Endothelial cell of umbilical vein (primary cell): ENCODE results near the gene C3orf70. TPM values are rescaled to one million over a fixed set of nuclear protein-coding genes. Genes with fewer than 3 reads are reported as not detected.

Experiments
- BruUV-seq: library from RNA; stranded (reverse); fragments of 400-500 nt; replicated peaks from 2 replicates; lab custom pipeline; 2021; lab: Mats Ljungman, UMichigan
- CTCF ChIA-PET: fragments of 300-600, 350-600 bp; sonication (Branson Sonifier 250); formaldehyde crosslinking; loops from one replicate; lab custom pipeline; 2021; ENCODE audit warnings: antibody characterized with exemption, inconsistent platforms; lab: Charles Lee
- POLR2A ChIA-PET: fragments of 300-600, 350-600 bp; sonication (Branson Sonifier 250); formaldehyde crosslinking; loops from one replicate; lab custom pipeline; 2021; ENCODE audit warnings: antibody characterized with exemption, inconsistent platforms; lab: Charles Lee
- DNase-seq: peaks from one replicate; pipeline ENCODE4 v3.0.0-alpha.2; 2011; ENCODE audit warnings: low read depth, low spot score
- FAIRE-seq: peaks from 2 replicates; lab custom pipeline; 2011; peaks lifted over from hg19 to GRCh38; lab: Jason Lieb, UNC
- H2AFZ ChIP-seq: 2 replicates; pipeline ENCODE4 v1.6.0; 2012; ENCODE audit warnings: low read depth, low read length, control low read depth, inconsistent platforms
- H3K27ac ChIP-seq: 2 replicates; pipeline ENCODE4 v1.5.1; 2011; ENCODE audit warnings: low read depth, mild to moderate bottlenecking, control low read depth, low read length, moderate library complexity; ENCODE audit not compliant: insufficient read depth
- H3K27me3 ChIP-seq, 2 experiments: 2 replicates each; pipeline versions ENCODE4 v1.6.0 to v1.6.1; 2011; ENCODE audit warnings: low read length in 2 of 2, mixed read lengths in 1 of 2; ENCODE audit not compliant: control insufficient read depth in 2 of 2, insufficient read depth in 2 of 2
- H3K36me3 ChIP-seq, 2 experiments: 2 replicates in 1 of 2; 3 replicates in 1 of 2; pipeline ENCODE4 v1.5.1; 2011; ENCODE audit warnings: low read length in 2 of 2, mild to moderate bottlenecking in 1 of 2, moderate library complexity in 1 of 2; ENCODE audit not compliant: control insufficient read depth in 2 of 2, insufficient read depth in 2 of 2; ENCODE audit errors: extremely low read depth in 1 of 2
- H3K4me1 ChIP-seq: 3 replicates; pipeline ENCODE4 v1.5.1; 2011; ENCODE audit warnings: mild to moderate bottlenecking, low read length; ENCODE audit not compliant: control insufficient read depth, insufficient read depth; ENCODE audit errors: extremely low read depth
- H3K4me2 ChIP-seq: 2 replicates; pipeline ENCODE4 v1.6.1; 2011; ENCODE audit warnings: low read length, control low read depth, mixed read lengths; ENCODE audit not compliant: insufficient read depth
- H3K4me3 ChIP-seq, 3 experiments: fragments of 200-600 bp in 1 of 3; sonication (generic), shearing (Covaris generic) in 1 of 3; replicated peaks in 1 of 3; 2 replicates each; pipeline ENCODE4 v1.5.1; 2011 to 2016; ENCODE audit warnings: control low read depth in 3 of 3, low read length in 3 of 3, mild to moderate bottlenecking in 2 of 3, inconsistent platforms in 1 of 3, low read depth in 1 of 3, moderate library complexity in 1 of 3; ENCODE audit not compliant: insufficient read depth in 1 of 3
- H3K79me2 ChIP-seq: 2 replicates; pipeline ENCODE4 v1.6.0; 2012; ENCODE audit warnings: low read length, inconsistent platforms; ENCODE audit not compliant: control insufficient read depth, insufficient read depth
- H3K9ac ChIP-seq: replicated peaks from 2 replicates; pipeline ENCODE3; 2011; ENCODE audit warnings: low read length, control low read depth; ENCODE audit not compliant: insufficient read depth; ENCODE audit errors: extremely low read depth
- H3K9me1 ChIP-seq: replicated peaks from 3 replicates; pipeline ENCODE4 v1.6.0; 2011; ENCODE audit warnings: mild to moderate bottlenecking, low read length; ENCODE audit not compliant: control insufficient read depth, insufficient read depth; ENCODE audit errors: extremely low read depth
- H3K9me3 ChIP-seq: replicated peaks from 2 replicates; pipeline ENCODE4 v1.5.1; 2012; ENCODE audit warnings: low read length, inconsistent platforms; ENCODE audit not compliant: control insufficient read depth, insufficient read depth
- H4K20me1 ChIP-seq: replicated peaks from 2 replicates; pipeline ENCODE3; 2011; ENCODE audit warnings: mild to moderate bottlenecking, low read length; ENCODE audit not compliant: control insufficient read depth, insufficient read depth; ENCODE audit errors: extremely low read depth
- CTCF ChIP-seq, 2 donors: IDR thresholded peaks; 1 replicate in 1 of 2; 2 replicates in 1 of 2; pipeline ENCODE4 v1.5.1; 2011; ENCODE audit warnings: low read length in 2 of 2, mild to moderate bottlenecking in 2 of 2, moderate library complexity in 2 of 2, control low read depth in 1 of 2, inconsistent platforms in 1 of 2, low read depth in 1 of 2; ENCODE audit not compliant: insufficient read depth in 1 of 2; ENCODE audit errors: extremely low read depth in 1 of 2
- EZH2 ChIP-seq: IDR thresholded peaks from 2 replicates; pipeline ENCODE4 v1.6.1; 2012; ENCODE audit warnings: borderline replicate concordance, low read depth, mild to moderate bottlenecking, moderate library complexity, low read length, inconsistent platforms; ENCODE audit not compliant: severe bottlenecking
- FOS ChIP-seq: IDR thresholded peaks from 2 replicates; pipeline ENCODE4 v1.6.1; 2011; ENCODE audit warnings: mild to moderate bottlenecking, low read length, moderate library complexity, borderline replicate concordance; ENCODE audit not compliant: insufficient read depth
- GATA2 ChIP-seq: IDR thresholded peaks from 2 replicates; pipeline ENCODE4 v1.7.0; 2011; ENCODE audit warnings: low read depth, mild to moderate bottlenecking, moderate library complexity, mixed read lengths, low read length; ENCODE audit not compliant: insufficient read length, insufficient read depth
- JUN ChIP-seq: IDR thresholded peaks from 2 replicates; pipeline ENCODE4 v1.6.1; 2011; ENCODE audit warnings: borderline replicate concordance, low read depth; ENCODE audit not compliant: insufficient read length, insufficient read depth
- MAX ChIP-seq: IDR thresholded peaks from 2 replicates; pipeline ENCODE4 v1.6.1; 2011; ENCODE audit not compliant: insufficient read depth, insufficient read length
- MYC ChIP-seq: IDR thresholded peaks from one replicate; pipeline ENCODE4 v1.6.1; 2011; ENCODE audit warnings: mild to moderate bottlenecking, low read depth, low read length
- POLR2A ChIP-seq: IDR thresholded peaks from 2 replicates; pipeline ENCODE4 v1.6.1; 2012; ENCODE audit warnings: low read depth, mild to moderate bottlenecking, control low read depth, low read length
- POLR2AphosphoS5 ChIP-seq: IDR thresholded peaks from 2 replicates; pipeline ENCODE4 v1.6.1; 2012; ENCODE audit warnings: low read depth, mild to moderate bottlenecking, control low read depth, low read length, moderate library complexity; ENCODE audit not compliant: insufficient read depth
- dilution Hi-C: fragments of 300-500 bp; cut with MboI; formaldehyde crosslinking; loops from one replicate; pipeline ENCODE4 v1.15.0; 2019; ENCODE audit warnings: low sequenced_read_pairs; ENCODE audit not compliant: extremely low pct_ligation_motif_present
- intact Hi-C: fragments of 100-400 bp; cut with micrococcal nuclease; formaldehyde crosslinking; loops from one replicate; pipeline ENCODE4 v1.10.0; 2022
- polyA plus RNA-seq, 4 experiments: library from polyadenylated mRNA; depleted of rRNA in 3 of 4; stranded (reverse) in 3 of 4; unstranded in 1 of 4; fragments of >200 nt; gene quantifications; 2 replicates each; pipeline versions ENCODE4 v1.2.1 to v1.2.3, GENCODE V29; 2011 to 2012; ENCODE audit warnings: missing spikeins in 1 of 4
- total RNA-seq: library from RNA; stranded (reverse); gene quantifications from 2 replicates; pipeline ENCODE4 v1.2.3, GENCODE V29; 2021

Gene C3orf70
- total and polyA plus RNA-seq, 2 donors (not counting 3 experiments of a cell fraction or from before 2014, with no cell fraction given), result 0.08 to 0.20 TPM

GRCh38 chr3:185059766-185060165 is 93.1 kb downstream of the C3orf70 start:
- Histone ChIP-seq H3K4me1 (peaks cover 3% of the 10 kb centered on the region), H3K27ac (no peak overlapping the region), H3K9ac (no peak overlapping the region), H3K9me1 (no peaks in the 10 kb centered on the region), H3K9me3 (no peaks in the 10 kb centered on the region), H3K79me2 (no peaks in the 10 kb centered on the region), H2AFZ (no peak overlapping the region), H4K20me1 (no peaks in the 10 kb centered on the region), H3K36me3 (no peaks in the 10 kb centered on the region), H3K4me2 (no peak overlapping the region), H3K4me3 (no peak overlapping the region), H3K27me3 (no peaks in the 10 kb centered on the region)
- no peak for FAIRE-seq
- POLR2A ChIA-PET, result no interaction called here
- no TSS peak for BruUV-seq
- dilution Hi-C loops (no loop called here), intact Hi-C loops (no loop called here)
- TF ChIP-seq GATA2 (no peak), JUN (no peak), POLR2AphosphoS5 (no peak), POLR2A (no peak), CTCF (IDR thresholded peaks at IDR 0.05; ENCODE audit: extremely low read depth in 1 of 2, insufficient read depth in 1 of 2, low read depth in 1 of 2, low read length in 2 of 2) (no peak), MAX (no peak), EZH2 (no peak), MYC (no peak), FOS (no peak)
- no peak for DNase-seq
- CTCF ChIA-PET, result no interaction called here
